Adrenal gland (tissue), 12 donors: Measurements from ENCODE around the gene NRP1. TPM values are rescaled to one million over a fixed set of nuclear protein-coding genes. Genes with fewer than 3 reads are reported as not detected.

Source experiments
- DNase-seq, 7 donors: peaks; one replicate each; pipeline ENCODE4 v3.0.0-alpha.2; 2019 to 2020
- H3K27ac ChIP-seq, 5 donors: fragments of 200-600 bp; sonication (generic) in 4 of 5; 1 replicate in 3 of 5; 2 replicates in 2 of 5; pipeline versions ENCODE4 v1.5.1 to v1.8.0; 2016 to 2020; ENCODE audit warnings: mild to moderate bottlenecking in 1 of 5
- H3K27me3 ChIP-seq: fragments of 200-600 bp; 2 replicates; pipeline ENCODE4 v1.8.0; 2021
- H3K36me3 ChIP-seq, 2 donors: fragments of 200-600 bp; replicated peaks in 1 of 2; 1 replicate in 1 of 2; 2 replicates in 1 of 2; pipeline versions ENCODE4 v1.5.1 to v1.8.0; 2018 to 2022
- H3K4me1 ChIP-seq, 2 donors: fragments of 200-600 bp; replicated peaks in 1 of 2; 1 replicate in 1 of 2; 2 replicates in 1 of 2; pipeline versions ENCODE4 v1.5.1 to v1.8.0; 2018 to 2021
- H3K4me3 ChIP-seq, 4 donors: fragments of 200-600 bp; sonication (generic) in 3 of 4; one replicate each; pipeline ENCODE4 v1.5.1; 2016 to 2018
- H3K9me3 ChIP-seq, 3 donors: fragments of 200-600 bp; sonication (generic) in 1 of 3; replicated peaks in 1 of 3; 1 replicate in 2 of 3; 2 replicates in 1 of 3; pipeline versions ENCODE4 v1.5.1 to v1.8.0; 2016 to 2021
- CTCF ChIP-seq, 6 experiments: fragments of 450-650 bp in 4 of 6; fragments of 200-600 bp in 2 of 6; sonication (generic) in 1 of 6; IDR thresholded peaks; 1 replicate in 5 of 6; 2 replicates in 1 of 6; pipeline versions ENCODE4 v1.5.1 to v1.8.0; 2016 to 2021; ENCODE audit warnings: antibody characterized with exemption in 6 of 6, mild to moderate bottlenecking in 2 of 6, moderate library complexity in 1 of 6
- POLR2A ChIP-seq, 2 donors: fragments of 450-650 bp; IDR thresholded peaks; one replicate each; pipeline ENCODE4 v1.6.1; 2017; ENCODE audit warnings: antibody characterized with exemption in 2 of 2, mild to moderate bottlenecking in 2 of 2, moderate library complexity in 1 of 2
- WGBS, 4 donors: extraction: QIAGEN DNeasy Blood & Tissue Kit in 2 of 4; methylation state at CpG; one replicate each; pipeline versions ENCODE4 v1.1.5 to v1.1.7; 2013 to 2017; 5-methylcytosine and 5-hydroxymethylcytosine counted together
- intact Hi-C, 2 donors: fragments of 100-400 bp; cut with DNase I; formaldehyde crosslinking; loops; one replicate each; pipeline versions ENCODE4 v1.14.1 to v1.15.0; 2022 to 2023
- polyA plus RNA-seq, 3 donors: library from polyadenylated mRNA; stranded (reverse); fragments of 200-250 nt in 2 of 3; fragments of 350-450 nt in 1 of 3; fragmentation: Illumina TruSeq in 1 of 3; extraction: RNeasy Lipid Tissue Mini Kit (QIAGEN cat#74804) in 1 of 3; gene quantifications; one replicate each; pipeline ENCODE4 v1.2.3, GENCODE V29; 2013 to 2014
- total RNA-seq, 9 donors: library from RNA; depleted of rRNA in 4 of 9; stranded (reverse); fragments of >200 nt in 4 of 9; fragments of 120-200 nt in 1 of 9; fragmentation: NEBNext Ultra II Directional in 1 of 9; extraction: Animal tissue kit (Norgen Biotek cat#: 25700) in 1 of 9; gene quantifications; one replicate each; pipeline versions ENCODE4 v1.1.0 to v1.2.4, GENCODE V29; 2013 to 2023
- donor health status: healthy with polysubstance abuse.
- donor health status: Bipolar disorder and iron deficiency.
- donor health status: DM: yes; HTN: yes; CAD: no.
- donor health status: DM: no; HTN: no; CAD: no.
- donor health status: DM: no; HTN: no; CAD: no.
- donor health status: DM: yes; HTN: yes; CAD: no.

NRP1 gene
- total and polyA plus RNA-seq, 12 donors: 20.2 to 151 (median 92.1) TPM

DNA sequence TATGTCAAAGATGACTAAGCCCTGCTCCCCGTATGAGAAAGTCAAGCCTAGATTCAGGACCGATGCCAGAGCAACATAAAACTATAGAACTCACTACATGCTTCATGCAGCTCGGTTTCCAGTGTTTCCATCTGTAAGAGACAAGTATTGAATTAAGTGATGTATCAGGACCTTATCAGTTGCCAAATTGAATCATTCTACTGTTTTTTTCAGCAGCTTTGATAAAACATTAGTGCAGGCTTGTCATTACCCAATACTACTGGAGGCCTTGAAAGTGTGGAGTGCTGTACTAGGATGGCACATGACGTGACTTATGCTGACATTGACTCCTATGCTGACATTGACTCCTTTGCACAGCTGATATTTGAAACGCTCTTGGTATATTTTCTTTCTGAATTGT, 10.8 kb upstream of the NRP1 start:
- TF ChIP-seq POLR2A (IDR thresholded peaks at IDR 0.05) (no peak), CTCF (IDR thresholded peaks at IDR 0.05) (no peak)
- Histone ChIP-seq H3K27ac (no peak overlapping the region), H3K4me3 (no peak overlapping the region), H3K4me1 (peaks cover 0 to 27% of the 10 kb centered on the region in 2 donors), H3K36me3 (no peaks in the 10 kb centered on the region), H3K27me3 (no peaks in the 10 kb centered on the region), H3K9me3 (no peaks in the 10 kb centered on the region)
- DNase-seq: peak in 1 of 7 donors; percentile 16
- WGBS, 4 donors: 48 to 52% (median 50%) methylated on average over 5 of the region's 5 CpGs
- intact Hi-C loops: no loop called here

DNA sequence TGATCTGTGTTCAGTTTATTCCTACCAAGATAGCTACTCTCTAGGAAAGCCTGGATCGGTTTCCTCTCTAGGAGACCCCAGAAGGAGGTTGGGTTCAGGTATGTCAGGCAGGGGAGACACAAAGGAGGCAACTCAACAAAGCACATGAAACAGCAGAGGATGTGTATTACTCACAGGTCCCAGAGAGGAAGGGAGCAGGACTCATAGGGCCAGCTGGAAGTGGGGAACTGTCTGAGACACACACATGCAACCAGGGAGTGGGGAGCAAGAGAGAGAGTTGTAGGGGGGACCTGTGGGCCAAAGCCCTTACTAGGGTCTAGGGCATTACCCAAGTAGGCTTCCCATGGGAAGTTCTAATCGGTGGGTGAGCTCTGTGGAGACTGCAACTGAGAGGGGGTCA, 10.2 kb upstream of the NRP1 start:
- intact Hi-C loops: no loop called here
- TF ChIP-seq CTCF (IDR thresholded peaks at IDR 0.05) (no peak), POLR2A (IDR thresholded peaks at IDR 0.05) (no peak)
- H3K9me3 ChIP-seq: no peaks in the 10 kb centered on the region
- H3K4me3 ChIP-seq: no peak overlapping the region
- H3K4me1 ChIP-seq: peaks cover 0 to 27% of the 10 kb centered on the region in 2 donors
- H3K36me3 ChIP-seq: no peaks in the 10 kb centered on the region
- no peak overlapping the region for H3K27ac ChIP-seq
- WGBS, 4 donors: 82 to 100% (median 91%) methylated on average over 1 to 2 of the region's 2 CpGs
- no peak for DNase-seq
- H3K27me3 ChIP-seq: no peaks in the 10 kb centered on the region

- H3K4me3 ChIP-seq: no peak overlapping the region
- TF ChIP-seq POLR2A (IDR thresholded peaks at IDR 0.05) (no peak), CTCF (IDR thresholded peaks at IDR 0.05) (no peak)
- H3K4me1 ChIP-seq: peaks cover 6 to 29% of the 10 kb centered on the region in 2 donors
- no peak overlapping the region for H3K27ac ChIP-seq
- intact Hi-C loops: no loop called here
- no peak for DNase-seq
- 76 to 89% (median 81%) methylated on average over 1 of the region's 1 CpG for WGBS, 4 donors
- H3K9me3 ChIP-seq: no peaks in the 10 kb centered on the region
- no peaks in the 10 kb centered on the region for H3K27me3 ChIP-seq
- no peaks in the 10 kb centered on the region for H3K36me3 ChIP-seq
Measured at GRCh38 chr10:33341637-33342036, 7.2 kb upstream of the NRP1 start.

- Histone ChIP-seq H3K27me3 (no peaks in the 10 kb centered on the region), H3K4me1 (peaks cover 20 to 36% of the 10 kb centered on the region in 2 donors), H3K4me3 (peak overlapping the region in 2 of 4 donors; percentile 63 to 78), H3K36me3 (no peaks in the 10 kb centered on the region), H3K9me3 (no peaks in the 10 kb centered on the region), H3K27ac (peak overlapping the region; percentile 41 to 93 (median 83))
- TF ChIP-seq POLR2A (IDR thresholded peaks at IDR 0.05) (no peak), CTCF (IDR thresholded peaks at IDR 0.05) (peak in 3 of 6 experiments; percentile 9 to 42 (median 34))
- DNase-seq: peak; percentile 28 to 73 (median 38)
- intact Hi-C loops: loop anchor here (10.0 kb wide), 2 partner anchors 527 to 1297 kb away; no protein-coding TSS in a partner anchor
- 29 to 38% (median 33%) methylated on average over 10 to 11 of the region's 11 CpGs for WGBS, 4 donors
Measured at GRCh38 chr10:33337326-33337957, 3.0 kb upstream of the NRP1 start.
